ENCODE data around the gene KRTAP4-7.
"Not testable (repeated sequence)": the region's sequence is repeated elsewhere in the genome, so short reads cannot be mapped to it uniquely, and the experiment has no call there.

- TF ChIP-seq CTCF (IDR thresholded peaks at IDR 0.05; ENCODE audit: low read length); EZH2 (optimal IDR thresholded peaks at IDR 0.05; ENCODE audit: low read depth, low read length); EZH2phosphoT487 (IDR thresholded peaks at IDR 0.05; ENCODE audit: low read length): not testable (repeated sequence)
Observed at GRCh38 chr17:41059276-41060051, 24.5 kb upstream of the KRTAP4-7 start.
